SU-DHL-6 (cell line): ENCODE data around the gene TMCC1.

Experiments used
- H2AFZ ChIP-seq: fragments of 200-600 bp; sonication (generic); 2 replicates; pipeline ENCODE4 v1.6.1; 2014; ENCODE audit warnings: low read depth, mild to moderate bottlenecking, moderate library complexity, mixed read lengths, antibody characterized with exemption, low read length; ENCODE audit not compliant: severe bottlenecking
- H3F3A ChIP-seq: fragments of 200-600 bp; shearing (Covaris generic); 2 replicates; pipeline ENCODE4 v1.6.0; 2016; ENCODE audit warnings: antibody characterized with exemption, mild to moderate bottlenecking; ENCODE audit not compliant: insufficient read depth
- H3K27ac ChIP-seq: fragments of 200-600 bp; sonication (generic); 2 replicates; pipeline ENCODE4 v1.5.1; 2016; ENCODE audit warnings: low read depth, mild to moderate bottlenecking, low read length, moderate library complexity, mixed read lengths
- H3K27me3 ChIP-seq: fragments of 200-600 bp; sonication (generic), shearing (Covaris generic); 2 replicates; pipeline ENCODE4 v1.6.0; 2014; ENCODE audit warnings: mild to moderate bottlenecking, low read length
- H3K36me3 ChIP-seq: fragments of 200-600 bp; sonication (generic); 2 replicates; pipeline ENCODE4 v1.6.1; 2014; ENCODE audit warnings: mild to moderate bottlenecking, low read length, mixed read lengths
- H3K4me2 ChIP-seq: fragments of 300-600, 200-600 bp; shearing (Covaris generic), sonication (generic); 2 replicates; pipeline ENCODE4 v1.6.0; 2014; ENCODE audit warnings: low read length, low read depth, mild to moderate bottlenecking; ENCODE audit not compliant: poor library complexity, severe bottlenecking
- H3K4me3 ChIP-seq: fragments of 200-600 bp; sonication (generic); 2 replicates; pipeline ENCODE4 v1.5.1; 2014; ENCODE audit warnings: antibody characterized with exemption, low read length, mild to moderate bottlenecking, mixed read lengths; ENCODE audit not compliant: insufficient read depth, poor library complexity, severe bottlenecking
- H3K79me2 ChIP-seq: fragments of 200-600 bp; sonication (generic); 2 replicates; pipeline ENCODE4 v1.6.1; 2014; ENCODE audit warnings: mild to moderate bottlenecking, low read length, moderate library complexity; ENCODE audit not compliant: insufficient read depth
- H3K9ac ChIP-seq: fragments of 200-600 bp; sonication (generic); 2 replicates; pipeline ENCODE4 v1.7.0; 2014; ENCODE audit warnings: mild to moderate bottlenecking, low read length
- H3K9me2 ChIP-seq: fragments of 200-600 bp; sonication (generic); replicated peaks from 2 replicates; pipeline ENCODE4 v1.6.1; 2014; ENCODE audit warnings: low read length; ENCODE audit not compliant: insufficient read depth
- H3K9me3 ChIP-seq: fragments of 200-600 bp; sonication (generic); 2 replicates; pipeline ENCODE4 v1.6.1; 2014; ENCODE audit warnings: low read length, mixed read lengths; ENCODE audit not compliant: insufficient read depth
- H4K20me1 ChIP-seq: fragments of 200-600 bp; sonication (generic); 2 replicates; pipeline ENCODE4 v1.6.1; 2014; ENCODE audit warnings: low read depth, mild to moderate bottlenecking, antibody characterized with exemption, low read length, moderate library complexity, mixed read lengths
- CTCF ChIP-seq: fragments of 200-600 bp; sonication (generic); IDR thresholded peaks from one replicate; pipeline ENCODE4 v1.5.1; 2017; ENCODE audit warnings: antibody characterized with exemption, mild to moderate bottlenecking, low read length, moderate library complexity; ENCODE audit not compliant: insufficient read depth, poor library complexity, severe bottlenecking
- EZH2phosphoT487 ChIP-seq: fragments of 200-600 bp; sonication (generic), shearing (Covaris generic); conservative IDR thresholded peaks from 2 replicates; pipeline ENCODE4 v1.6.1; 2018; ENCODE audit warnings: mild to moderate bottlenecking, antibody characterized with exemption, low read length, moderate library complexity, mixed read lengths

The TMCC1 gene

GRCh38 chr3:129613367-129613740 lies 280.2 kb downstream of the TMCC1 start:
- H3K4me2 ChIP-seq = no peak overlapping the region

GRCh38 chr3:129612534-129613366 lies 280.8 kb downstream of the TMCC1 start:
- Histone ChIP-seq H4K20me1 (no peaks in the 10 kb centered on the region), H3K27ac (no peak overlapping the region), H3K27me3 (no peaks in the 10 kb centered on the region), H3K9me2 (no peaks in the 10 kb centered on the region), H2AFZ (no peak overlapping the region), H3K4me2 (no peak overlapping the region), H3K4me3 (no peak overlapping the region), H3K79me2 (no peaks in the 10 kb centered on the region), H3K9me3 (no peaks in the 10 kb centered on the region), H3K9ac (no peak overlapping the region), H3K36me3 (no peaks in the 10 kb centered on the region), H3F3A (no peaks in the 10 kb centered on the region)
- TF ChIP-seq CTCF (no peak), EZH2phosphoT487 (no peak)

More at GRCh38 chr3:129613367-129613740, 280.2 kb downstream of the TMCC1 start:
- H3K27ac ChIP-seq = no peak overlapping the region
- H3K27me3 ChIP-seq = no peaks in the 10 kb centered on the region
- TF ChIP-seq EZH2phosphoT487 (no peak), CTCF (no peak)
- H3K9me3 ChIP-seq = no peaks in the 10 kb centered on the region
- H3K9me2 ChIP-seq = no peaks in the 10 kb centered on the region
- H4K20me1 ChIP-seq = no peaks in the 10 kb centered on the region
- H3F3A ChIP-seq = no peaks in the 10 kb centered on the region
- no peaks in the 10 kb centered on the region for H3K36me3 ChIP-seq
- no peak overlapping the region for H3K4me3 ChIP-seq
- no peaks in the 10 kb centered on the region for H3K79me2 ChIP-seq
- no peak overlapping the region for H3K9ac ChIP-seq
- H2AFZ ChIP-seq = no peak overlapping the region

GRCh38 chr3:129611812-129612533 lies 281.5 kb downstream of the TMCC1 start:
- Histone ChIP-seq H2AFZ (no peak overlapping the region), H3K27ac (no peak overlapping the region), H3K36me3 (no peaks in the 10 kb centered on the region), H3K9me2 (no peaks in the 10 kb centered on the region), H3K27me3 (no peaks in the 10 kb centered on the region), H4K20me1 (no peaks in the 10 kb centered on the region), H3K79me2 (no peaks in the 10 kb centered on the region), H3F3A (no peaks in the 10 kb centered on the region), H3K4me3 (no peak overlapping the region), H3K4me2 (no peak overlapping the region), H3K9ac (no peak overlapping the region), H3K9me3 (no peaks in the 10 kb centered on the region)
- no peak for TF ChIP-seq CTCF
- TF ChIP-seq EZH2phosphoT487 = no peak
